HL-60 (cell line): ENCODE measurements around the gene DAPK1.

Source experiments
- GABPA ChIP-seq: IDR thresholded peaks from 2 replicates; pipeline ENCODE4 v1.6.1; 2012; ENCODE audit warnings: low read depth
- POLR2AphosphoS5 ChIP-seq: IDR thresholded peaks from 2 replicates; pipeline ENCODE4 v1.6.1; 2012; ENCODE audit warnings: low read depth
- SPI1 ChIP-seq: IDR thresholded peaks from 2 replicates; pipeline ENCODE4 v1.6.1; 2012; ENCODE audit warnings: low read depth, mild to moderate bottlenecking, borderline replicate concordance
- TF ChIP-seq, protein P1 (sequence below): IDR thresholded peaks from one replicate; pipeline ENCODE4 v1.5.1; 2011; ENCODE audit warnings: low read length, control low read depth, inconsistent platforms; ENCODE audit not compliant: insufficient read depth
- TF ChIP-seq, protein P2 (sequence below): IDR thresholded peaks from 2 replicates; pipeline ENCODE4 v1.6.1; 2012; ENCODE audit warnings: low read depth; ENCODE audit not compliant: insufficient replicate concordance

DNA sequence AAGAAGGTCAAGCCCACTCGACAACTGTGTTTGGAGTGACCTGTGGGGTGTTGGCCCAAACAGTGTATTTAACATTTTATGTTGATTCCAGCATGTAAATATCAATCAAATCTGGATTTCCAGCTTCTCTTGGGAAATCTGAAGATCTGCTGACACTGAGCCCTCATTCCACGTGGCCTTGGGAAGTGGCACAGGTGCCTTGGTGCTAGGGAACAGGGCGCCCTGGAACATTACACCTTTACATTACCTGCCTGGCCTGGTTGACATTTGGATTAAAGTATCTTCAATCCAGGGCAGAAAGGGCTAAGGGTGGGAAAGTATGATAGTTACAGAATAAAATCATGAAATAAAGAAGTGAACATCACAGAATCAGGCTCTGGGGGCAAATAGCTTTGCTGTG lies 143.4 kb downstream of the DAPK1 start:
- TF ChIP-seq, protein P1, sequence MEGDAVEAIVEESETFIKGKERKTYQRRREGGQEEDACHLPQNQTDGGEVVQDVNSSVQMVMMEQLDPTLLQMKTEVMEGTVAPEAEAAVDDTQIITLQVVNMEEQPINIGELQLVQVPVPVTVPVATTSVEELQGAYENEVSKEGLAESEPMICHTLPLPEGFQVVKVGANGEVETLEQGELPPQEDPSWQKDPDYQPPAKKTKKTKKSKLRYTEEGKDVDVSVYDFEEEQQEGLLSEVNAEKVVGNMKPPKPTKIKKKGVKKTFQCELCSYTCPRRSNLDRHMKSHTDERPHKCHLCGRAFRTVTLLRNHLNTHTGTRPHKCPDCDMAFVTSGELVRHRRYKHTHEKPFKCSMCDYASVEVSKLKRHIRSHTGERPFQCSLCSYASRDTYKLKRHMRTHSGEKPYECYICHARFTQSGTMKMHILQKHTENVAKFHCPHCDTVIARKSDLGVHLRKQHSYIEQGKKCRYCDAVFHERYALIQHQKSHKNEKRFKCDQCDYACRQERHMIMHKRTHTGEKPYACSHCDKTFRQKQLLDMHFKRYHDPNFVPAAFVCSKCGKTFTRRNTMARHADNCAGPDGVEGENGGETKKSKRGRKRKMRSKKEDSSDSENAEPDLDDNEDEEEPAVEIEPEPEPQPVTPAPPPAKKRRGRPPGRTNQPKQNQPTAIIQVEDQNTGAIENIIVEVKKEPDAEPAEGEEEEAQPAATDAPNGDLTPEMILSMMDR: no peak
- TF ChIP-seq POLR2AphosphoS5: no peak
- TF ChIP-seq GABPA: no peak
- TF ChIP-seq, protein P2, sequence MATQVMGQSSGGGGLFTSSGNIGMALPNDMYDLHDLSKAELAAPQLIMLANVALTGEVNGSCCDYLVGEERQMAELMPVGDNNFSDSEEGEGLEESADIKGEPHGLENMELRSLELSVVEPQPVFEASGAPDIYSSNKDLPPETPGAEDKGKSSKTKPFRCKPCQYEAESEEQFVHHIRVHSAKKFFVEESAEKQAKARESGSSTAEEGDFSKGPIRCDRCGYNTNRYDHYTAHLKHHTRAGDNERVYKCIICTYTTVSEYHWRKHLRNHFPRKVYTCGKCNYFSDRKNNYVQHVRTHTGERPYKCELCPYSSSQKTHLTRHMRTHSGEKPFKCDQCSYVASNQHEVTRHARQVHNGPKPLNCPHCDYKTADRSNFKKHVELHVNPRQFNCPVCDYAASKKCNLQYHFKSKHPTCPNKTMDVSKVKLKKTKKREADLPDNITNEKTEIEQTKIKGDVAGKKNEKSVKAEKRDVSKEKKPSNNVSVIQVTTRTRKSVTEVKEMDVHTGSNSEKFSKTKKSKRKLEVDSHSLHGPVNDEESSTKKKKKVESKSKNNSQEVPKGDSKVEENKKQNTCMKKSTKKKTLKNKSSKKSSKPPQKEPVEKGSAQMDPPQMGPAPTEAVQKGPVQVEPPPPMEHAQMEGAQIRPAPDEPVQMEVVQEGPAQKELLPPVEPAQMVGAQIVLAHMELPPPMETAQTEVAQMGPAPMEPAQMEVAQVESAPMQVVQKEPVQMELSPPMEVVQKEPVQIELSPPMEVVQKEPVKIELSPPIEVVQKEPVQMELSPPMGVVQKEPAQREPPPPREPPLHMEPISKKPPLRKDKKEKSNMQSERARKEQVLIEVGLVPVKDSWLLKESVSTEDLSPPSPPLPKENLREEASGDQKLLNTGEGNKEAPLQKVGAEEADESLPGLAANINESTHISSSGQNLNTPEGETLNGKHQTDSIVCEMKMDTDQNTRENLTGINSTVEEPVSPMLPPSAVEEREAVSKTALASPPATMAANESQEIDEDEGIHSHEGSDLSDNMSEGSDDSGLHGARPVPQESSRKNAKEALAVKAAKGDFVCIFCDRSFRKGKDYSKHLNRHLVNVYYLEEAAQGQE: no peak
- TF ChIP-seq SPI1: no peak
